Cardiac muscle cell (in vitro differentiated cells and primary cell): ENCODE results near the gene LRP5. TPM values are rescaled to one million over a fixed set of nuclear protein-coding genes. Genes with fewer than 3 reads are reported as not detected.
A peak's percentile ranks its signal among the peaks of the same experiment; 100 is the strongest.

Experiments used
- DNase-seq, 2 donors: peaks; one replicate each; pipeline versions ENCODE4 v3.0.0 to v3.0.0-alpha.2; 2010 to 2017; ENCODE audit warnings: low read depth in 1 of 2, low spot score in 1 of 2
- H3K27ac ChIP-seq: fragments of 200-600 bp; sonication (generic); 2 replicates; pipeline ENCODE4 v1.5.1; 2016
- H3K27me3 ChIP-seq: fragments of 200-600 bp; sonication (generic); 2 replicates; pipeline ENCODE4 v1.6.0; 2016; ENCODE audit warnings: control low read depth
- H3K36me3 ChIP-seq: fragments of 200-600 bp; sonication (generic); 2 replicates; pipeline ENCODE4 v1.5.1; 2016; ENCODE audit warnings: control low read depth
- H3K4me1 ChIP-seq: fragments of 200-600 bp; sonication (generic); 2 replicates; pipeline ENCODE4 v1.8.1; 2017; ENCODE audit warnings: low read depth, mild to moderate bottlenecking, mixed run types
- H3K4me3 ChIP-seq: fragments of 200-600 bp; sonication (generic); 2 replicates; pipeline ENCODE4 v1.5.1; 2016; ENCODE audit warnings: mild to moderate bottlenecking
- H3K9me3 ChIP-seq: fragments of 200-600 bp; sonication (generic); 2 replicates; pipeline ENCODE4 v1.5.1; 2017; ENCODE audit warnings: low read depth, mild to moderate bottlenecking, control low read depth
- CTCF ChIP-seq: IDR thresholded peaks from 2 replicates; pipeline ENCODE4 v1.5.1; 2012; ENCODE audit warnings: low read depth, mild to moderate bottlenecking, low read length
- polyA plus RNA-seq: library from polyadenylated mRNA; unstranded; fragments of >200 nt; fragmentation: Nextera tagmentation; extraction: Ambion mirVana; gene quantifications from 2 replicates; pipeline ENCODE4 v1.2.1, GENCODE V29; 2016
- total RNA-seq: library from RNA; depleted of rRNA; stranded (reverse); fragments of >200 nt; gene quantifications from 2 replicates; pipeline ENCODE4 v1.2.3, GENCODE V29; 2016

LRP5 gene
- total and polyA plus RNA-seq, 2 experiments from 2014 or later, result 29.1 to 245 TPM

- H3K4me1 ChIP-seq, result no peaks in the 10 kb centered on the region
- no peaks in the 10 kb centered on the region for H3K9me3 ChIP-seq
- TF ChIP-seq CTCF, result no peak
- no peak for DNase-seq
- no peaks in the 10 kb centered on the region for H3K27me3 ChIP-seq
- no peak overlapping the region for H3K4me3 ChIP-seq
- no peaks in the 10 kb centered on the region for H3K36me3 ChIP-seq
- H3K27ac ChIP-seq, result no peak overlapping the region
These were observed 37.3 kb downstream of the LRP5 start for GRCh38 chr11:68349461-68350249.

- no peak for DNase-seq
- Histone ChIP-seq H3K27me3 (no peaks in the 10 kb centered on the region), H3K4me3 (no peak overlapping the region), H3K9me3 (no peaks in the 10 kb centered on the region), H3K27ac (no peak overlapping the region), H3K36me3 (no peaks in the 10 kb centered on the region), H3K4me1 (no peaks in the 10 kb centered on the region)
- no peak for TF ChIP-seq CTCF
These were observed 38.5 kb downstream of the LRP5 start for GRCh38 chr11:68350759-68351449.

GRCh38 chr11:68351450-68352275 is 39.3 kb downstream of the LRP5 start:
- H3K36me3 ChIP-seq, result no peaks in the 10 kb centered on the region
- H3K4me1 ChIP-seq, result no peaks in the 10 kb centered on the region
- no peak for TF ChIP-seq CTCF
- H3K4me3 ChIP-seq, result no peak overlapping the region
- no peaks in the 10 kb centered on the region for H3K27me3 ChIP-seq
- H3K9me3 ChIP-seq, result no peaks in the 10 kb centered on the region
- no peak overlapping the region for H3K27ac ChIP-seq
- DNase-seq, result no peak

GRCh38 chr11:68352591-68352990 is 40.2 kb downstream of the LRP5 start:
- DNase-seq, result no peak
- H3K4me1 ChIP-seq, result no peaks in the 10 kb centered on the region
- no peaks in the 10 kb centered on the region for H3K9me3 ChIP-seq
- no peak overlapping the region for H3K27ac ChIP-seq
- H3K4me3 ChIP-seq, result no peak overlapping the region
- no peaks in the 10 kb centered on the region for H3K27me3 ChIP-seq
- H3K36me3 ChIP-seq, result no peaks in the 10 kb centered on the region
- no peak for TF ChIP-seq CTCF

- DNase-seq, result no peak
- no peaks in the 10 kb centered on the region for H3K4me1 ChIP-seq
- H3K27ac ChIP-seq, result peak overlapping the region; percentile 14
- no peaks in the 10 kb centered on the region for H3K36me3 ChIP-seq
- H3K9me3 ChIP-seq, result no peaks in the 10 kb centered on the region
- H3K27me3 ChIP-seq, result no peaks in the 10 kb centered on the region
- no peak overlapping the region for H3K4me3 ChIP-seq
- TF ChIP-seq CTCF, result no peak
These were observed 40.7 kb downstream of the LRP5 start for GRCh38 chr11:68353118-68353517.
